ENCODE results near the gene TPCN2.

The TPCN2 gene

GRCh38 chr11:69081180-69081579 lies 32.4 kb downstream of the TPCN2 start:
- no peak for DNase-seq
- TF ChIP-seq, protein P1, sequence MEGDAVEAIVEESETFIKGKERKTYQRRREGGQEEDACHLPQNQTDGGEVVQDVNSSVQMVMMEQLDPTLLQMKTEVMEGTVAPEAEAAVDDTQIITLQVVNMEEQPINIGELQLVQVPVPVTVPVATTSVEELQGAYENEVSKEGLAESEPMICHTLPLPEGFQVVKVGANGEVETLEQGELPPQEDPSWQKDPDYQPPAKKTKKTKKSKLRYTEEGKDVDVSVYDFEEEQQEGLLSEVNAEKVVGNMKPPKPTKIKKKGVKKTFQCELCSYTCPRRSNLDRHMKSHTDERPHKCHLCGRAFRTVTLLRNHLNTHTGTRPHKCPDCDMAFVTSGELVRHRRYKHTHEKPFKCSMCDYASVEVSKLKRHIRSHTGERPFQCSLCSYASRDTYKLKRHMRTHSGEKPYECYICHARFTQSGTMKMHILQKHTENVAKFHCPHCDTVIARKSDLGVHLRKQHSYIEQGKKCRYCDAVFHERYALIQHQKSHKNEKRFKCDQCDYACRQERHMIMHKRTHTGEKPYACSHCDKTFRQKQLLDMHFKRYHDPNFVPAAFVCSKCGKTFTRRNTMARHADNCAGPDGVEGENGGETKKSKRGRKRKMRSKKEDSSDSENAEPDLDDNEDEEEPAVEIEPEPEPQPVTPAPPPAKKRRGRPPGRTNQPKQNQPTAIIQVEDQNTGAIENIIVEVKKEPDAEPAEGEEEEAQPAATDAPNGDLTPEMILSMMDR (IDR thresholded peaks at IDR 0.05; ENCODE audit: low read depth, low read length): no peak
- Histone ChIP-seq H3K27me3 (ENCODE audit: insufficient read depth, low read depth, severe bottlenecking) (no peaks in the 10 kb centered on the region), H3K9me3 (ENCODE audit: severe bottlenecking) (no peaks in the 10 kb centered on the region), H3K27ac (no peak overlapping the region), H3K4me3 (ENCODE audit: low read depth, low read length) (no peak overlapping the region), H3K36me3 (no peaks in the 10 kb centered on the region; the same call in 1 of the 2 replicates)

DNA sequence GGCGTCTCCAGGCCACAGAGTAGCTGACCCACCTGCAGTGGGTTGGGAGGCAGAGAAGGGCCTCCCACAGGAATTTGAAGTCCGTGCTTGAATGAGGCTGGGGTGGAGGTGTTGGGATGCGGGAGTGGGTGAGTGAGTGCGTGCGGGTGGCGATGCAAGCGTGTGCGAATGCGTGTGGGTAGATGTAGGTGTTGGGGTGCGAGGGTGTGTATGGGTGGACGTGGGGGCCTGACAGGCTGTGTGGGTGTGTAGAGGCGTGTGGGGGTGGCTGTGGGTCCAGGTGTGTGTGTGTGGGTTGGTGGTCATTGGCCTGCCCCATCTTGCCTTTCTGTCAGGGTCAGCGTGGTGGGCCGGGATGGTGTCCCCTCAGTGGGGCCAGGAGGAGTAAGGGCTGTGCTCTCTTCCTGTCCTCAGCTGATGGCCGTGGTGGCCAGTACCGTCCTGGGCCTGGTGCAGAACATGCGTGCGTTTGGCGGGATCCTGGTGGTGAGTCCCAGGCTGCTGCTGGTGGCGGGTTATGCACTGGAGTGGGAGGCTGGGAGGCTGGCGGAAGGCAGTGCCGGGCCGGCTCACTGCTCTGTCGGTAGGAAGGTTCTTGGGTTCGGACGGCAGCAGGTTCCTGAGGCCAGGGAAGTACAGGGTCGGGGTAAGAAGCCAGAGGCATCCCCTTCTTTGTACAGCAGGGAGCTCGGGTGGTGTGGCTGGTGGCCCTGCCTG lies 35.0 kb downstream of the TPCN2 start:
- no peak overlapping the region for H3K4me3 ChIP-seq (ENCODE audit: low read depth, low read length)
- peaks cover 8% of the 10 kb centered on the region for H3K36me3 ChIP-seq
- TF ChIP-seq, protein P1 (IDR thresholded peaks at IDR 0.05; ENCODE audit: low read depth, low read length): no peak
- no peak overlapping the region for H3K27ac ChIP-seq
- no peak for DNase-seq
- no peaks in the 10 kb centered on the region for H3K9me3 ChIP-seq (ENCODE audit: severe bottlenecking)
- H3K27me3 ChIP-seq (ENCODE audit: insufficient read depth, low read depth, severe bottlenecking): no peaks in the 10 kb centered on the region

GRCh38 chr11:69084371-69084770 lies 35.6 kb downstream of the TPCN2 start:
- Histone ChIP-seq H3K27me3 (ENCODE audit: insufficient read depth, low read depth, severe bottlenecking) (no peaks in the 10 kb centered on the region), H3K36me3 (peaks cover 8% of the 10 kb centered on the region), H3K4me3 (ENCODE audit: low read depth, low read length) (no peak overlapping the region), H3K9me3 (ENCODE audit: severe bottlenecking) (no peaks in the 10 kb centered on the region), H3K27ac (no peak overlapping the region)
- TF ChIP-seq, protein P1 (IDR thresholded peaks at IDR 0.05; ENCODE audit: low read depth, low read length): no peak
- DNase-seq: no peak

DNA sequence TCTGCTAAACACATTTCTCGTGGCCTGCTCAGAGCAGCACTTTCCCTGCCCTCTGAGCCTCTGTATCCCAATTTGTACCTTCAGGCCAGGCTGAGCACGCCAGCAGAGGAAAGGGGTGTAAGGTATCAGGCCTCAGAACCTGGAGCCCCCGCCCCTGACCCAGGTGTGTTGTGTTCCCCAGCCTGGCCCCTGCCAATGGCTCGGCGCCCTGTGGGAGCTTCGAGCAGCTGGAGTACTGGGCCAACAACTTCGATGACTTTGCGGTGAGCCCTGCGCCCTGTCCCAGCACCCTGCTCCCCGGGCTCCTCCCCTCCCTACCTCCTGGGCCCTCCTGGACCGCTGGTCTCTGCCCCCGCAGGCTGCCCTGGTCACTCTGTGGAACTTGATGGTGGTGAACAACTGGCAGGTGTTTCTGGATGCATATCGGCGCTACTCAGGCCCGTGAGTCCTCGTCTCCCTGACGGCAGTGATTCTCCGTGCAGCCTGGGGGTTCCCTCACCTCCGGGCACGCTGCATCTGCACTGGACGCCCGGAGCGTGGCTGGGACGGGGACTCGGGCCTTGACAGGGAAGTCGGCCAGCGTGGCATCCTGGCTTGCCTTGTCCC lies 36.9 kb downstream of the TPCN2 start:
- Histone ChIP-seq H3K27ac (no peak overlapping the region), H3K9me3 (ENCODE audit: severe bottlenecking) (no peaks in the 10 kb centered on the region), H3K36me3 (peaks cover 8% of the 10 kb centered on the region), H3K4me3 (ENCODE audit: low read depth, low read length) (no peak overlapping the region), H3K27me3 (ENCODE audit: insufficient read depth, low read depth, severe bottlenecking) (no peaks in the 10 kb centered on the region)
- DNase-seq: no peak
- TF ChIP-seq, protein P1 (IDR thresholded peaks at IDR 0.05; ENCODE audit: low read depth, low read length): no peak

GRCh38 chr11:69086152-69087132 lies 37.7 kb downstream of the TPCN2 start:
- Histone ChIP-seq H3K36me3 (peaks cover 9% of the 10 kb centered on the region), H3K27me3 (ENCODE audit: insufficient read depth, low read depth, severe bottlenecking) (no peaks in the 10 kb centered on the region), H3K4me3 (ENCODE audit: low read depth, low read length) (no peak overlapping the region), H3K27ac (no peak overlapping the region), H3K9me3 (ENCODE audit: severe bottlenecking) (peaks cover 2% of the 10 kb centered on the region)
- TF ChIP-seq, protein P1 (IDR thresholded peaks at IDR 0.05; ENCODE audit: low read depth, low read length): peak; percentile 50
- peak; percentile 43 for DNase-seq
